ENCODE data around the gene TPK1. TPM values are rescaled to one million over a fixed set of nuclear protein-coding genes. Genes with fewer than 3 reads are reported as not detected.
"Not testable (repeated sequence)": the region's sequence is repeated elsewhere in the genome, so short reads cannot be mapped to it uniquely, and the experiment has no call there.

The TPK1 gene
- total RNA-seq, 1 donor from 2014 or later, result 1.7 TPM

GRCh38 chr7:144785521-144785920 lies 50.3 kb downstream of the TPK1 start:
- Histone ChIP-seq H3K9me3 (no peaks in the 10 kb centered on the region), H3K4me3 (no peak overlapping the region), H3K36me3 (no peaks in the 10 kb centered on the region), H3K27ac (no peak overlapping the region), H3K4me1 (no peaks in the 10 kb centered on the region), H3K27me3 (no peaks in the 10 kb centered on the region)
- intact Hi-C loops (cut with DNase I), result no loop called here
- no peak for TF ChIP-seq POLR2AphosphoS5 (IDR thresholded peaks at IDR 0.05; ENCODE audit: insufficient read depth in 1 of 2, low read depth in 1 of 2)
- TF ChIP-seq CTCF (IDR thresholded peaks at IDR 0.05), result no peak
- TF ChIP-seq POLR2A (IDR thresholded peaks at IDR 0.05), result no peak
- no peak for DNase-seq (ENCODE audit: extremely low spot score in 2 of 2)

- Histone ChIP-seq H3K4me1 (no peaks in the 10 kb centered on the region), H3K9me3 (no peaks in the 10 kb centered on the region), H3K27ac (no peak overlapping the region), H3K27me3 (no peaks in the 10 kb centered on the region), H3K4me3 (no peak overlapping the region), H3K36me3 (no peaks in the 10 kb centered on the region)
- intact Hi-C loops (cut with DNase I), result no loop called here
- no peak for DNase-seq (ENCODE audit: extremely low spot score in 2 of 2)
- TF ChIP-seq CTCF (IDR thresholded peaks at IDR 0.05), result no peak
- TF ChIP-seq POLR2AphosphoS5 (IDR thresholded peaks at IDR 0.05; ENCODE audit: insufficient read depth in 1 of 2, low read depth in 1 of 2), result no peak
- no peak for TF ChIP-seq POLR2A (IDR thresholded peaks at IDR 0.05)
Measured at GRCh38 chr7:144784943-144785342, 50.9 kb downstream of the TPK1 start.

GRCh38 chr7:144784441-144784840 lies 51.4 kb downstream of the TPK1 start:
- intact Hi-C loops (cut with DNase I), result no loop called here
- Histone ChIP-seq H3K4me1 (no peaks in the 10 kb centered on the region), H3K27ac (no peak overlapping the region), H3K4me3 (no peak overlapping the region), H3K9me3 (no peaks in the 10 kb centered on the region), H3K27me3 (no peaks in the 10 kb centered on the region), H3K36me3 (no peaks in the 10 kb centered on the region)
- no peak for DNase-seq (ENCODE audit: extremely low spot score in 2 of 2)
- no peak for TF ChIP-seq POLR2AphosphoS5 (IDR thresholded peaks at IDR 0.05; ENCODE audit: insufficient read depth in 1 of 2, low read depth in 1 of 2)
- TF ChIP-seq CTCF (IDR thresholded peaks at IDR 0.05), result no peak
- no peak for TF ChIP-seq POLR2A (IDR thresholded peaks at IDR 0.05)

- intact Hi-C loops (cut with DNase I), result no loop called here
- no peak overlapping the region for H3K4me3 ChIP-seq
- no peaks in the 10 kb centered on the region for H3K36me3 ChIP-seq
- no peaks in the 10 kb centered on the region for H3K4me1 ChIP-seq
- H3K9me3 ChIP-seq, result no peaks in the 10 kb centered on the region
- no peak for DNase-seq (ENCODE audit: extremely low spot score in 2 of 2)
- H3K27me3 ChIP-seq, result no peaks in the 10 kb centered on the region
- H3K27ac ChIP-seq, result no peak overlapping the region
- TF ChIP-seq POLR2A (IDR thresholded peaks at IDR 0.05), result no peak
- TF ChIP-seq CTCF (IDR thresholded peaks at IDR 0.05), result no peak
- no peak for TF ChIP-seq POLR2AphosphoS5 (IDR thresholded peaks at IDR 0.05; ENCODE audit: insufficient read depth in 1 of 2, low read depth in 1 of 2)
Measured at GRCh38 chr7:144782883-144783282, 53.0 kb downstream of the TPK1 start.

GRCh38 chr7:144780071-144780608 lies 55.7 kb downstream of the TPK1 start:
- DNase-seq (ENCODE audit: extremely low spot score in 2 of 2), result no peak
- H3K36me3 ChIP-seq, result no peaks in the 10 kb centered on the region
- H3K27me3 ChIP-seq, result no peaks in the 10 kb centered on the region
- intact Hi-C loops (cut with DNase I), result no loop called here
- H3K9me3 ChIP-seq, result no peaks in the 10 kb centered on the region
- no peak overlapping the region for H3K27ac ChIP-seq
- no peak for TF ChIP-seq POLR2A (IDR thresholded peaks at IDR 0.05)
- TF ChIP-seq POLR2AphosphoS5 (IDR thresholded peaks at IDR 0.05; ENCODE audit: insufficient read depth in 1 of 2, low read depth in 1 of 2), result no peak
- no peak for TF ChIP-seq CTCF (IDR thresholded peaks at IDR 0.05)
- peaks cover 7% of the 10 kb centered on the region for H3K4me1 ChIP-seq
- no peak overlapping the region for H3K4me3 ChIP-seq

- intact Hi-C loops (cut with DNase I); H3K4me3 ChIP-seq; H3K36me3 ChIP-seq; H3K9me3 ChIP-seq; H3K27me3 ChIP-seq; H3K27ac ChIP-seq; H3K4me1 ChIP-seq; DNase-seq (ENCODE audit: extremely low spot score in 2 of 2): not testable (repeated sequence)
Measured at GRCh38 chr7:144777889-144778288, 58.0 kb downstream of the TPK1 start.

Data from vagina (tissue), 2 donors.